GM23248 (cell line): ENCODE measurements around the gene UBE2G1.

ENCODE experiments used
- EZH2 ChIP-seq: fragments of 200-600 bp; sonication (generic); IDR thresholded peaks from 2 replicates; pipeline ENCODE4 v1.6.1; 2018; ENCODE audit warnings: antibody characterized with exemption, mild to moderate bottlenecking; ENCODE audit not compliant: insufficient read depth, poor library complexity, severe bottlenecking
- EZH2phosphoT487 ChIP-seq: fragments of 200-600 bp; sonication (generic); IDR thresholded peaks from 2 replicates; pipeline ENCODE4 v1.6.1; 2018; ENCODE audit warnings: antibody characterized with exemption, moderate library complexity, mild to moderate bottlenecking, low read depth; ENCODE audit not compliant: insufficient read depth

GRCh38 chr17:4333041-4333440 is 33.4 kb downstream of the UBE2G1 start:
- TF ChIP-seq EZH2phosphoT487 = no peak
- TF ChIP-seq EZH2 = no peak
